Midbrain (tissue), 1 donor: ENCODE results near the gene PTPRG.

Experiments used
- DNase-seq: peaks from one replicate; lab custom pipeline; 2025; lab: John Stamatoyannopoulos, UW

The PTPRG gene

GRCh38 chr3:62065985-62066693 lies 504.8 kb downstream of the PTPRG start:
- DNase-seq: no peak

GRCh38 chr3:62068337-62068736 lies 507.0 kb downstream of the PTPRG start:
- no peak for DNase-seq

- DNase-seq: no peak
These were observed 509.5 kb downstream of the PTPRG start for GRCh38 chr3:62070891-62071290.

GRCh38 chr3:62073038-62073437 lies 511.7 kb downstream of the PTPRG start:
- no peak for DNase-seq

- DNase-seq: no peak
These were observed 523.2 kb downstream of the PTPRG start for GRCh38 chr3:62084558-62084957.

- DNase-seq: no peak
These were observed 527.2 kb downstream of the PTPRG start for GRCh38 chr3:62088472-62089104.

- no peak for DNase-seq
These were observed 528.7 kb downstream of the PTPRG start for GRCh38 chr3:62090066-62090465.

- DNase-seq: no peak
These were observed 529.1 kb downstream of the PTPRG start for GRCh38 chr3:62090519-62090918.

GRCh38 chr3:62093025-62093424 lies 531.7 kb downstream of the PTPRG start:
- DNase-seq: no peak

- DNase-seq: no peak
These were observed 533.1 kb downstream of the PTPRG start for GRCh38 chr3:62094461-62094860.

- DNase-seq: no peak
These were observed 533.7 kb downstream of the PTPRG start for GRCh38 chr3:62095080-62095479.

GRCh38 chr3:62095756-62096155 lies 534.4 kb downstream of the PTPRG start:
- no peak for DNase-seq

GRCh38 chr3:62096521-62096920 lies 535.1 kb downstream of the PTPRG start:
- no peak for DNase-seq

GRCh38 chr3:62097121-62097520 lies 535.8 kb downstream of the PTPRG start:
- no peak for DNase-seq

- DNase-seq: no peak
These were observed 537.4 kb downstream of the PTPRG start for GRCh38 chr3:62098646-62099365.

- no peak for DNase-seq
These were observed 539.1 kb downstream of the PTPRG start for GRCh38 chr3:62100282-62100989.

- no peak for DNase-seq
These were observed 540.1 kb downstream of the PTPRG start for GRCh38 chr3:62101488-62101887.

GRCh38 chr3:62103531-62103930 lies 542.2 kb downstream of the PTPRG start:
- no peak for DNase-seq

GRCh38 chr3:62109534-62109933 lies 548.2 kb downstream of the PTPRG start:
- no peak for DNase-seq

GRCh38 chr3:62110443-62111225 lies 549.3 kb downstream of the PTPRG start:
- no peak for DNase-seq

GRCh38 chr3:62113092-62113491 lies 551.7 kb downstream of the PTPRG start:
- DNase-seq: no peak

GRCh38 chr3:62114763-62115162 lies 553.4 kb downstream of the PTPRG start:
- DNase-seq: no peak
